ENCODE data around the gene CEP41. TPM values are rescaled to one million over a fixed set of nuclear protein-coding genes. Genes with fewer than 3 reads are reported as not detected.

CEP41 gene
- total and polyA plus RNA-seq, 11 donors = 1.7 to 11.4 (median 4.1) TPM

DNA sequence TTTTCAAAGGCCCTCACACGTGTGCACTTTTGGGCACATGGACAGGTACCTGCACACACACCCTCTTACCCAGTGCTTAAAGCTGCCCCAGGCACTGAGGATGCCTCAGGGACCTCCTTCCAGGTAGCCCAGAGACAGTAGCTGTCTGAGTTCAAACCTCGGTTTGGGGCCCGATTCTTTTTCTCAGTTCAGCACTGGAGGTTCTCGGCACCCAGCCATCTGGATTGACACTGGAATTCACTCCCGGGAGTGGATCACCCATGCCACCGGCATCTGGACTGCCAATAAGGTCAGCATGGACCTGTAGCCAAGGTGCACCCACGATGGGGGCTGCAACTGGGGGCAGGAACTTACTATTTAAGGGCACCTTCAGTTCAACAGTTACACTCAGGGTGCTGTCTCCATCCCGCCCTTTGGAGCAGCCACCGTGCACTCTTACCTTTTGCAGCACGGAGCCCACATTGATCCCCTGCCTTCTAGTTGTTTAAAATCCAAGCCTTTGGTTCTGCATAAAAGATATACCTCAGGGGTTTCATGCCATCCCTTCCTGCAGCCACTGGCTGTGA is 78.5 kb downstream of the CEP41 start:
- peaks cover 0 to 3% (median 0%) of the 10 kb centered on the region in 12 donors for H3K4me1 ChIP-seq
- no peak overlapping the region for H3K4me3 ChIP-seq
- no peaks in the 10 kb centered on the region for H3K36me3 ChIP-seq
- no peak for DNase-seq
- no peak overlapping the region for H3K27ac ChIP-seq
- peaks cover 0 to 24% (median 7%) of the 10 kb centered on the region in 12 donors for H3K9me3 ChIP-seq
- intact Hi-C loops (cut with DNase I) = no loop called here
- no peaks in the 10 kb centered on the region for H3K27me3 ChIP-seq
- ATAC-seq = no peak
- WGBS, 4 donors = 91 to 96% (median 93%) methylated on average over 9 to 10 of the region's 10 CpGs
- TF ChIP-seq POLR2A (IDR thresholded peaks at IDR 0.05) = no peak
- TF ChIP-seq, protein P1, sequence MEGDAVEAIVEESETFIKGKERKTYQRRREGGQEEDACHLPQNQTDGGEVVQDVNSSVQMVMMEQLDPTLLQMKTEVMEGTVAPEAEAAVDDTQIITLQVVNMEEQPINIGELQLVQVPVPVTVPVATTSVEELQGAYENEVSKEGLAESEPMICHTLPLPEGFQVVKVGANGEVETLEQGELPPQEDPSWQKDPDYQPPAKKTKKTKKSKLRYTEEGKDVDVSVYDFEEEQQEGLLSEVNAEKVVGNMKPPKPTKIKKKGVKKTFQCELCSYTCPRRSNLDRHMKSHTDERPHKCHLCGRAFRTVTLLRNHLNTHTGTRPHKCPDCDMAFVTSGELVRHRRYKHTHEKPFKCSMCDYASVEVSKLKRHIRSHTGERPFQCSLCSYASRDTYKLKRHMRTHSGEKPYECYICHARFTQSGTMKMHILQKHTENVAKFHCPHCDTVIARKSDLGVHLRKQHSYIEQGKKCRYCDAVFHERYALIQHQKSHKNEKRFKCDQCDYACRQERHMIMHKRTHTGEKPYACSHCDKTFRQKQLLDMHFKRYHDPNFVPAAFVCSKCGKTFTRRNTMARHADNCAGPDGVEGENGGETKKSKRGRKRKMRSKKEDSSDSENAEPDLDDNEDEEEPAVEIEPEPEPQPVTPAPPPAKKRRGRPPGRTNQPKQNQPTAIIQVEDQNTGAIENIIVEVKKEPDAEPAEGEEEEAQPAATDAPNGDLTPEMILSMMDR (IDR thresholded peaks at IDR 0.05) = no peak

DNA sequence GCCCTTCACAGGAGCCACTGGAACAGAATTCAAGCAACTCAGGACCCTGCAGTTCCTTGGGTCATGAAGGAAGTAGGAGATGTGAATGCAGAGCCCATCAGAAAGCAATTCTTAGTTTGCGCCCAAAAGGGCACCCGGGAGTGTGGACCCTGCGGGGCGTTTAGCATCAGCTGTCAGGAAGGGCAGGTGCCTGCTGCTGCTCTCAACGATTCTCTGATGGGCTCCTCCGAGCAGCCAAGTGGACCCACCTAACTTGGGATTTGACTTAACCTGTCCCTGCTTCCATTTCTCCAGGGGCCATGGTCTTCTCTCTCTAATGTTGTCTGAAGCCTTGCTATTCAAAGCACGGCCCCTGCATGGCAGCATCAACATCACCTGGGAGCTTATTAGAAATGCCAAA is 79.1 kb downstream of the CEP41 start:
- TF ChIP-seq POLR2A (IDR thresholded peaks at IDR 0.05) = no peak
- TF ChIP-seq, protein P1 (IDR thresholded peaks at IDR 0.05) = no peak
- no peak overlapping the region for H3K27ac ChIP-seq
- WGBS, 4 donors = 93 to 98% (median 95%) methylated on average over 5 to 7 of the region's 7 CpGs
- DNase-seq (no peak), ATAC-seq (no peak)
- no peak overlapping the region for H3K4me3 ChIP-seq
- H3K27me3 ChIP-seq = no peaks in the 10 kb centered on the region
- no peaks in the 10 kb centered on the region for H3K36me3 ChIP-seq
- intact Hi-C loops (cut with DNase I) = no loop called here
- peaks cover 0 to 9% (median 2%) of the 10 kb centered on the region in 12 donors for H3K4me1 ChIP-seq
- peaks cover 0 to 24% (median 7%) of the 10 kb centered on the region in 12 donors for H3K9me3 ChIP-seq

DNA sequence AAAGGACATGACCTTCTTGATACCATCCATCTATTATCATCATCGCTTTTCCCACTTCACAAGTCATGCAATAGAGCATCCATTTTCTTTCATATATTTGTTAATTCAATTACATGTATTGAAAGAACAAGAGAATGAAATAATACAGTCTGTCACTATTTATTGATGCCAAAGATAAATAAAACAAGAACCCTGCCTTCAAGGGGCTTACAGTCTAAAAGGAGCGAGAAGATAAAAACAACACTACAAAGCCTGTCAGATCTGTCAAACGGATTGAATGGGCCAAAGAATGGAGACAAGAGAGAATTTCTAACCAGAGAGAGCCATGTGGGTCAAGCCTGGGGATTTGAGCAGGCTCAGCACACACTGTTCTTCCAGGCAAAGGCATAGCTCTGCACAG is 80.3 kb downstream of the CEP41 start:
- TF ChIP-seq, protein P1 (IDR thresholded peaks at IDR 0.05) = no peak
- no peak for TF ChIP-seq POLR2A (IDR thresholded peaks at IDR 0.05)
- ATAC-seq = no peak
- Histone ChIP-seq H3K4me3 (no peak overlapping the region), H3K27me3 (no peaks in the 10 kb centered on the region), H3K36me3 (no peaks in the 10 kb centered on the region), H3K9me3 (peaks cover 0 to 24% (median 7%) of the 10 kb centered on the region in 12 donors), H3K27ac (no peak overlapping the region), H3K4me1 (peaks cover 0 to 13% (median 8%) of the 10 kb centered on the region in 12 donors)
- intact Hi-C loops (cut with DNase I) = no loop called here
- DNase-seq = no peak
- WGBS, 4 donors = 90 to 95% (median 94%) methylated on average over 3 of the region's 3 CpGs

DNA sequence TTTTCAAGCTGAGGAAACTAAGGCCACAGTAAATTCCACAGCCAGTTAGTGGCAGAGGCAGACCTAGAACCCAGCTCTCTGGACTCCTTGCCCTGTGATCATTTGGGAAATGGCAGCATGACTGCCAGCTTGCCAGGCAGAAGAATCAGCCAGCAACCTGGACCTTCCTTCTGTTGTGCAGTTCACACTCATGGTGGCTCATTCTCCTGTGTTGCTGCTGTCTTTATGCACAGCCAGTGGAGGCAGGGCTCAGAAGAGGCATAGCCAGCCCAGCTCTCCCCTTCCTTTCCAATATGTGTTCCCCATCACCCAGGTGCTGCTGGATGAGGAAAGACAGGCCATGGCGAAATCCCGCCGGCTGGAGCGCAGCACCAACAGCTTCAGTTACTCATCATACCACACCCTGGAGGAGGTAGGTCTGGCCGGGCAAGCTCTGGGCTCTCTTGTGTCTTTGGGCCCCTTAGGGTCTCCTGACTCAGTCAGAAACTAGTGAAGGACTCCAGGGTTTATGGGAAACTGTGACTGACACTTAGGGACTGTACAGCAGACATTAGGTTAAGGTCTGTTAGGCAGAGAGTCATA is 81.4 kb downstream of the CEP41 start:
- intact Hi-C loops (cut with DNase I) = no loop called here

More for the DNA sequence above, 81.4 kb downstream of the CEP41 start:
- DNase-seq (no peak), ATAC-seq (no peak)
- H3K36me3 ChIP-seq = no peaks in the 10 kb centered on the region
- H3K27me3 ChIP-seq = no peaks in the 10 kb centered on the region
- H3K9me3 ChIP-seq = peaks cover 0 to 24% (median 7%) of the 10 kb centered on the region in 12 donors
- 83 to 95% (median 93%) methylated on average over 1 to 5 of the region's 5 CpGs for WGBS, 4 donors
- no peak overlapping the region for H3K27ac ChIP-seq
- H3K4me1 ChIP-seq = peaks cover 0 to 13% (median 8%) of the 10 kb centered on the region in 12 donors
- H3K4me3 ChIP-seq = no peak overlapping the region
- TF ChIP-seq, protein P1 (IDR thresholded peaks at IDR 0.05) = no peak
- TF ChIP-seq POLR2A (IDR thresholded peaks at IDR 0.05) = no peak

All from heart left ventricle (tissue), 16 donors.